GM12878 (cell line): ENCODE data around the gene TOPORS. TPM values are rescaled to one million over a fixed set of nuclear protein-coding genes. Genes with fewer than 3 reads are reported as not detected.

Experiments
- ASH2L ChIP-seq: fragments of 300-600, 200-600 bp; sonication (generic); IDR thresholded peaks from 2 replicates; pipeline ENCODE4 v1.6.1; 2017; ENCODE audit warnings: low read depth, mild to moderate bottlenecking, borderline replicate concordance
- ATF3 ChIP-seq: IDR thresholded peaks from 2 replicates; pipeline ENCODE4 v1.6.1; 2011; ENCODE audit warnings: low read depth, mild to moderate bottlenecking, low read length, moderate library complexity, borderline replicate concordance; ENCODE audit errors: extremely low read depth
- ATF7 ChIP-seq: fragments of 450-650 bp; IDR thresholded peaks from 2 replicates; pipeline ENCODE4 v1.6.1; 2016; ENCODE audit warnings: low read depth, mild to moderate bottlenecking
- BHLHE40 ChIP-seq, 2 experiments: fragments of 450-650 bp in 1 of 2; IDR thresholded peaks; 2 replicates each; pipeline ENCODE4 v1.6.1; 2011 to 2017; ENCODE audit warnings: low read depth in 2 of 2, borderline replicate concordance in 1 of 2, improper control_type of control experiment in 1 of 2, low read length in 1 of 2, mild to moderate bottlenecking in 1 of 2
- CEBPZ ChIP-seq: fragments of 150-350 bp; IDR thresholded peaks from 2 replicates; pipeline ENCODE4 v1.6.1; 2016; ENCODE audit warnings: low read depth, low read length
- FOXK2 ChIP-seq: fragments of 450-650 bp; IDR thresholded peaks from 2 replicates; pipeline ENCODE4 v1.6.1; 2017; ENCODE audit warnings: mild to moderate bottlenecking, moderate library complexity
- GATAD2B ChIP-seq: fragments of 450-650 bp; conservative IDR thresholded peaks from 2 replicates; pipeline ENCODE4 v1.6.1; 2017; ENCODE audit warnings: low read depth, mild to moderate bottlenecking, moderate library complexity
- IRF4 ChIP-seq: IDR thresholded peaks from 2 replicates; pipeline ENCODE4 v1.6.1; 2011; ENCODE audit warnings: low read depth, low read length
- KLF5 ChIP-seq: fragments of 450-650 bp; IDR thresholded peaks from 2 replicates; pipeline ENCODE4 v1.6.1; 2014; ENCODE audit warnings: mild to moderate bottlenecking; ENCODE audit not compliant: partially characterized antibody
- MAX ChIP-seq: IDR thresholded peaks from 2 replicates; pipeline ENCODE4 v1.6.1; 2012; ENCODE audit warnings: low read depth, low read length, improper control_type of control experiment
- PBX3 ChIP-seq: IDR thresholded peaks from 2 replicates; pipeline ENCODE4 v1.6.1; 2011; ENCODE audit warnings: mild to moderate bottlenecking, low read depth, low read length, moderate library complexity; ENCODE audit not compliant: insufficient replicate concordance
- POLR2A ChIP-seq: IDR thresholded peaks from 2 replicates; pipeline ENCODE4 v1.6.1; 2011; ENCODE audit warnings: low read depth, mild to moderate bottlenecking, low read length
- RAD21 ChIP-seq: IDR thresholded peaks from 2 replicates; pipeline ENCODE4 v1.6.1; 2011; ENCODE audit warnings: mild to moderate bottlenecking, low read depth, low read length, moderate library complexity; ENCODE audit not compliant: insufficient read depth
- RUNX3 ChIP-seq: IDR thresholded peaks from 2 replicates; pipeline ENCODE4 v1.6.1; 2012; ENCODE audit warnings: low read length, inconsistent platforms
- SP1 ChIP-seq: IDR thresholded peaks from one replicate; pipeline ENCODE4 v1.6.1; 2011; ENCODE audit warnings: low read depth, low read length
- USF2 ChIP-seq: IDR thresholded peaks from 2 replicates; pipeline ENCODE4 v1.6.1; 2011; ENCODE audit warnings: low read depth, low read length, improper control_type of control experiment, borderline replicate concordance
- YY1 ChIP-seq: IDR thresholded peaks from 2 replicates; pipeline ENCODE4 v1.6.1; 2011; ENCODE audit warnings: low read depth, mild to moderate bottlenecking, low read length
- ZNF687 ChIP-seq: fragments of 450-650 bp; IDR thresholded peaks from 2 replicates; pipeline ENCODE4 v1.6.1; 2017; ENCODE audit warnings: mild to moderate bottlenecking, moderate library complexity
- polyA plus RNA-seq, 11 experiments: library from polyadenylated mRNA; depleted of rRNA in 4 of 11; unstranded in 6 of 11; stranded (reverse) in 5 of 11; fragments of >200 nt; fragmentation: Nextera tagmentation in 4 of 11; fragmentation: Illumina TruSeq in 1 of 11; extraction: Ambion mirVana in 4 of 11; extraction: Trizol in 1 of 11; gene quantifications; 1 replicate in 1 of 11; 2 replicates in 10 of 11; pipeline versions ENCODE4 v1.2.1 to v1.2.3, GENCODE V29; 2011 to 2016; ENCODE audit warnings: inconsistent platforms in 2 of 11, missing spikeins in 2 of 11, low read depth in 1 of 11
- total RNA-seq, 4 experiments: library from RNA; depleted of rRNA in 3 of 4; stranded (reverse); fragments of >200 nt in 3 of 4; fragmentation: Illumina TruSeq in 1 of 4; extraction: Trizol in 1 of 4; gene quantifications; 2 replicates each; pipeline versions ENCODE4 v1.2.1 to v1.2.3, GENCODE V29; 2013 to 2021

TOPORS gene
- total and polyA plus RNA-seq, 10 of the 15 experiments (the other 5 are each of a cell fraction or from before 2014, with no cell fraction given), result 6.0 to 27.8 (median 14.3) TPM

GRCh38 chr9:32551276-32552051 is 922 bp downstream of the TOPORS start (continued):
- TF ChIP-seq ZNF687 (no peak), YY1 (peak; percentile 31; the same call in 1 of the 2 replicates), BHLHE40 (IDR thresholded peaks at IDR 0.05; ENCODE audit: borderline replicate concordance in 1 of 2, low read depth in 2 of 2, low read length in 1 of 2) (no peak), MAX (no peak), IRF4 (no peak), POLR2A (no peak), SP1 (no peak), ATF7 (no peak), ASH2L (no peak), CEBPZ (no peak), PBX3 (no peak), FOXK2 (no peak), GATAD2B (no peak), RAD21 (no peak), RUNX3 (peak; percentile 3; the same call in 1 of the 2 replicates), USF2 (no peak), KLF5 (no peak), ATF3 (no peak)
